ENCODE data around the gene KLK15.
"Not testable (repeated sequence)": the region's sequence is repeated elsewhere in the genome, so short reads cannot be mapped to it uniquely, and the experiment has no call there.

Gene KLK15

DNA sequence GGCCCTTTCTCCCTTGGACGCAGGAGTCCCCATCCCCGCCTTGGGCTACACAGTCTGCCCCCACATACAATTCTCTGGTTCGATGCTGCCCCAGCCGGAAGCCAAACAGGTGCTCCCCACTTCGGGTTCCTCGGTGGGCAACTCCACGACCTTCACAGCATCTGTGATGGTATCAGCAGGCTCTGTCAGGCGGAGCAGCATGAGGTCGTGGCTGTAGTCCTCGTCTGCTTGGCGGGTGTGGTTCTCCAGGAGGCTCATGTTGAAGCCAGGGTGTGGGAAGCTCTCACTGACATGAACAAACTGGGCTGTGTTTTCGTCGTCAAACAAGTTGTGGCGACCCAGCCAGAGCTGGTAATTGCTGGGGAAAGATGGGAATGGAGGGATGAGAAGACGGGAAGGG lies 13.3 kb downstream of the KLK15 start:
- DNase-seq, result no peak

DNA sequence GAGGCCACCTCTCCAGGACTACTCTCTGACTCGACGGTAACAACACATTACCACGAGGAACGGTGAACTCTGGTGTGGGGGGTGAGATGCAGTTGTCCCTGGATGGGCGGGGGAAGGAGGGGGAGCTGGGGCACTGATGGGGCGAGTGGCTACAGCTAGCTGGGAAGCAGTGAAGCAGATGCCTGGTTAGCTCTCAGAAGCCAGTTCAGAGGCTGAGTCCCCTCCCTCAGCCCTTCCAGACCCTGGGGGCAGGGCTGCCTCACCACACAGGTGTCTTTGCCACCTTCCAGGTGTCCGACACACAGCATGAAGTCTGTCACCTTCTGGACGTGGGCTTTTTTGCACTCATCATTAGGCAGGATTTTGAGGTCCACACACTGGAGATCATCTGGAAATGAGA lies 13.7 kb downstream of the KLK15 start:
- no peak for DNase-seq

DNA sequence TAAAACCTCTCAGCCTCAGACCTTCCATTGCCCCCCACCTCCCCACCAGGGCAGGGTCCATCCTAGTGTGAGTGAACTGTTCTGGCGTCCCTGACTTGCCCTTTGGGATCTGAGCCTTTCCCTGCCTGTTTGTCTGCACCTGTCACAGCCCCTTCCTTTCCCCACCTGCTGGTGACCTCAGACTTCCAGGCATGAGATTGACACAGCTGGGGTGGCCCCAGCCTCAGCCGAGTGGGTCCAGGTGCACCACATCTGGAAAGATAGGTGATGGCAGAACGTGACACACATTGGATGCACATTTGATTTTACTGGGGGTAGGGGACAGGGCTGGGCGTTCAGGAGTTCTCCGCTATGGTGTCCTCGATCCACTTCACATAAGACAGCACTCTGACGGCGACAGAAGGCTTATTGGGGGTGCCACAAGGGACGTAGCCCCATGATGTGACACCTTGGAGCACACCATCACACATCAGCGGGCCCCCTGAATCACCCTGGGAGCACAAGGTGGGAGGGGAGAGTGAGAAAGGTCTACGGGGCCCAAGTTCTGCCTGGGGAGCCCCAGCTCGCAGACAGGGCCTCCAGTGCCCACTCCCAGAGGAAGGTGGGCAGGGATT lies 14.4 kb downstream of the KLK15 start:
- DNase-seq, result no peak

DNA sequence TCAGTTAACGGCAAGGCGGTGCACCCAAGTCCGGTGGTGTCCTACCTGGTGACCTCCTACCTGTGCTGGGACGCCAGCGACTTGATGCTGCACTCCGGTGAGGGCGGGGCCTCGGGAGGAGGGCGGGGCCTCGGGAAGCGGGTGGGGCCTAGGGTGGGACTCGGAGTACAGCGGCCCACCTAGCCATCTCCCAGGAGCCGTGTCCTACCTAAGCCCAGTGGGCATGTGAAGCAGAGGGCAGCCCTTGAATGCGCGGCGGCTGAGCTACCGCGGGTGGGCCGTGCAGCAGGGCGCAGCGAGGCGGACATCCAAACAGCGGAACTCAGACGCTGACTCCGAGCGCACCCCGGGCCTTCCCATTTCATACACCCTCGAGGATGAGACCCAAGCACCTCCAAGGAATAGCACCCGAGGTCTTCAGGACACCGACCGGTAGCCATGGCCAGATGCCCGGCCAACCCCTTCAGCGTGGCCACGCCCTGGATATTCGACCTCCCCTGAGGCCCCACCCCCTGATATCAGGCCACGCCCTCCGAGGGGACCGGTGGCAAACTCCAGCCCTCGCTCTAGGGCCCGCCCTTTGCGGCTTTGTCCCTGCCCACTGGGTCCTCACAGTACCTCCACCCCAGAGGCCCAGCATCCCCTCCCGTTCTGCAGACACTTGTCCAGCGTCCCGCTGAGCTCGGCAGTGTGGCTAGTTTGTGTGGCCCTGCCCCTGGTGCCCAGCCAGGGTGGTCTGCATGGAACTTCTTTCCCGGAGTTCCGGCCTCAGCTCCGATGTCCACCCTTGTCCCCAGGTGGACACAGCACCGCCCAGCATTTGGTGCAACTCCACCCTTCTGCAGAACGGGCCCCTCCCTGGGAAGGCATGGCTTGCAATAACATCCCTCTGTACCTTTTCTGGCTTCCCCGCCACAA lies 15.2 kb downstream of the KLK15 start:
- DNase-seq, result no peak

DNA sequence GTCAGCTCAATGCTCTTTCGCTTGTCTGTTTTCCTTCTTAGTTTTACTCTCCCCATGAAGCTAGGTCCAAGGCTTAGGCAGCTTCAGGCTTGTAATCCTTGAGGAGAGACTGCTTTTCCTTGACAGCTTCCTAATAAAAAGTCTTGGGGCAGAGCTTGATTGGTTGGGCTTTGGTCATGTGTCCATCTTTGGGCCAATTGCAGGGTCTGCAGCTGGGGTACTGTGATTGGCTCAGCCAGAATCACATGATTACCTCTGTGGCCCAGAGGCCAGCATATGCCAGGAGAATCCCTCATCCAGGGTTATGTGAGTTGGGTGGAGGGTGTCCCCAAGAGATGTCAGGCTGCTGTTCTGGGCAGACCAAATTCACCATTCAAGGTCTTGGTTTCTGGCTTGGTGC lies 17.9 kb downstream of the KLK15 start:
- no peak for DNase-seq

DNA sequence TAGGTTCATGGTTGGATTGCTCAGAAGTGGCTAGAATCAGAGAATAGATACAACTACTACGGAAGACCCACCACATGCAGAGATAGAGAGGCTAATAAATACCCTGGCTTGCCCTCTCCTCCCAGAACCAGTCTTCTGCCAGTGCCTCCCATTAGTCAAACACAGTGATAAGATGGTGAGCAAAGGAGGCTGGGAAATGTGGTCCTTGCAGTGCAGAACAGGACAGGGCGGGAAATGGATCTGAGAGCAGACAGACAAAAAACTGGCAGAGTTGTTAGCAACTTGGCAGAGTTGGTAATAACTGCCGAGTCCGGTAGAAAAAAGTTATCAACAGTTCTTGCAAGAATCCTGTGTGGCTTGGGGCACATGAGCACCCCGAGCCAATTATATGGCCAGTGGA lies 18.5 kb downstream of the KLK15 start:
- DNase-seq, result no peak

DNA sequence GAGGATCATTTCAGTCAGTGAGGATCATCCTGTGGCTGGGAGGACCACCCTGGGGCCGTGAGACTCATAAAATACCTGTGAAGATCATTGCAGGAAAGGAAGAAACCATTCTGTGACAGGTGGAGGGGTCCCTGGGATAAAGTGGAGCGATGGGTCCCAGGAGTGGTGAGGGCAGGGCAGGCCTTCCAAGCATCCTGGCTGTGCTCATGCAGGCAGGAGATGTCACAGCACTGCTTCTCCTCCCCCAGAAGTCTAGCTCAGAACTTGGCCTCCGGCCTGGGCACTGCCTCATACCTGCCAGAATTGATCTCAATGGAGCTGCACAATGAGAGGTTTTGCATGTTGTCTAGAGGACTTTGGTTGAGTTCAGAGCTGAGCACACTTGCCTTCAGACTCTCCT lies 20.9 kb downstream of the KLK15 start:
- no peak for DNase-seq

DNA sequence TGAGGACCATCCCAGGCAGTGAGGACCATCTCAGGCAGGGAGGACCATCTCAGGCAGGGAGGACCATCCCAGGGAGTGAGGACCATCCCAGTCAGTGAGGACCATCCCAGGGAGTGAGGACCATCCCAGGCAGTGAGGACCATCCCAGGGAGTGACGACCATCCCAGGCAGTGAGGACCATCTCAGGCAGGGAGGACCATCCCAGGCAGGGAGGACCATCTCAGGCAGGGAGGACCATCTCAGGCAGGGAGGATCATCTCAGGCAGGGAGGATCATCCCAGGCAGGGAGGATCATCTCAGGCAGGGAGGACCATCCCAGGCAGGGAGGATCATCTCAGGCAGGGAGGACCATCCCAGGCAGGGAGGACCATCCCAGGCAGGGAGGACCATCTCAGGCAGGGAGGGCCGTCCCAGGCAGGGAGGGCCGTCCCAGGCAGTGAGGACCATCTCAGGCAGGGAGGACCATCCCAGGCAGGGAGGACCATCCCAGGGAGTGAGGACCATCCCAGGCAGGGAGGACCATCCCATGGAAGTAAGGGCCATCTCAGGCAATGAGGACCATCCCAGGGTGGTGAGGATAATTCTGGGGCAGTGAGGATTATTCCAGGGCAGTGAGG lies 21.6 kb downstream of the KLK15 start:
- DNase-seq, result not testable (repeated sequence)

DNA sequence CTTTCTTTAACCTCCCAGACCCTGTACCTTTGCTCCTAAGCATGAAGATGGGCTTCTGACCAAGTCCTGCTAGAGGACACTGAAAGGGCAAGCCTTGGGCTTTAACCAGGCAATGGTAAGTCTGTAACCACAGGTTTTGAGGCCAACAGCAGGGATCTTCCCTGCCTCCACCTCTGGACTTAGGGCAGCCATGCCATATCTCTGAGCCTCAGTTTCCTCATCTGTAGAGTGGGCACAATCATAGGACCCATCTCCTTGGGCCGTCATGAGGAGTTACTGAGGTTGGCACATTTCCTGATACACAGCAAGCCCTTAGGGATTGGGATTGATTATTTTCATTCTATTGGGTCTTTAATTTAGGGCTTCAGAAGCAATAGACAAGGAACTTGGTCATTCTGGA lies 24.5 kb downstream of the KLK15 start:
- DNase-seq, result no peak

DNA sequence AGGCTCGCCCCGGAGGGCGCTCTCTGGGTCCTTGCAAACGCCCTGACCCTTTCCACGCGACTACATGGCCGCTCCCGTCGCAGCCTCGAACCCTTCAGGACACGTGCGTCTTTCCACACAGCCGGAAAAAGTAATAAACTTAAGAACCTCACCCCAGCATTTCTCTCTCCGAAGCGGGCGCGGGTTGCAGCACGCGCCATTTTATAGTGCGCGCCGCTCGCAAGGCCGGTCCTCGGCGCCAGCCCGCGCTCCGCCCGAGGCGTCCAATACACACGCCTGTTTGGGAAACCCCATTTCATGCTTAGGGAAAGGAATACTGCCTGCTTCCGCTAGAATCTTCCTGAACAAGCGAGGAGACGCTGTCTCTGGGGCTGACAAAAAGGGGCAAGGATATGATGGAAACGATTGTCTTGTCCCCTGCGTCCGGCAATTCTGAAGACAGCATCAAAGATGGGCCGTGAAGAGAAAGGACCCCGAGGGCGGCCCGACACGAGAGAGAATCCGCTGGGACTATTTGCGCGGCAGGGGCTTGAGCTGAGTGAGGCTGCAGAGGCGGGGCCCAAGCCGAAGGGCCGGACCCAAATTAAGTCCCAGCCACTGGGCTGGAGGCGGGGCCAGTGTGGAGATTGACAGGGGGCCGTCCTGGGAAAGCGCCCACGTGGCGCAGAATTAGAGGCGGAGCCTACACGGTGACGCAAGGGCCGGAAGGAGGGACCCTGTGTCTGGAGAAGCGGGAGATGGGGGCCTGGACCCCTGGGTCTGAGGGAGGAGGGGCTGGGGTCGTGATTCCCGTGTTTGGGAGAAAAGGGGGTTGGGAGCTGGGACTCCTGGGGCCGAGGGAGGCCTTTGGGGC lies 28.7 kb downstream of the KLK15 start:
- peak; percentile 96 to 97 for DNase-seq

DNA sequence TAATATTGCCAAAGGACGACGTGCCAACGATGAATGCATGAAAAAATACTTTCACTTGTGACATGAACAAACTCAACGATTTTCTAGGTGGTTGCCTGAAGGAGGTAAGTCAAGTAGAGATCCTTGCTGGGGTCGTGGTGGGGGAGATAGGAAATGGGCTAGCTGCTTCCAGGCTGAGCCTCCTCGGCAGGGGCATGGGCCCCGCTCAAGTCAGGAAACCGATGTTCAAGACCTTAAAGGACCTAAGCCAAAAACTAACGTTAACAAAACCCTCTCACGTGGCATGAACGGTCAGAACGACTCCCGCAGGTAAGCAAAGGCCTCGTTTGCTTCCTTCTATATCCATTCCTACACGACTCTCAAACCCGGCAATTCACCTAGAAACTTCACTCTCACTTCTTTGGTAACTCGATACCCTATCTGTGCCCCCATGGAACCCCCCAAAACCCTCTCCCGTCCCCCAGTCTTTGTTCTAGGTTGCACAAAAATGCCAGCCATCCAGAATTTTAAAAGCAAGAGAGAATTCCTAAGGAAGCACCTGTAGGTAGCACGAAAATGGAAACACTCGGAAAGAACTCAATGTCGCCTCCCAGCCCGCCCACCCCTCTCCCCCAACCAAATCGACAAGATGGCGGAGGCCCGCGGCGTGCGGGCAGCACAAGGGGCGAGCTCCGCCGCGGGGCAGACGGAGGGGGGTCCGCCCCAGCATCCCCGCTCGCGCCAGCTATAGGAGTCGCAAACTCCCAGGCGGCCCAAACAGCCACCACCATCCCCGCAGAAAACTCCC lies 29.5 kb downstream of the KLK15 start:
- peak in 1 of 2 experiments; percentile 20 for DNase-seq

DNA sequence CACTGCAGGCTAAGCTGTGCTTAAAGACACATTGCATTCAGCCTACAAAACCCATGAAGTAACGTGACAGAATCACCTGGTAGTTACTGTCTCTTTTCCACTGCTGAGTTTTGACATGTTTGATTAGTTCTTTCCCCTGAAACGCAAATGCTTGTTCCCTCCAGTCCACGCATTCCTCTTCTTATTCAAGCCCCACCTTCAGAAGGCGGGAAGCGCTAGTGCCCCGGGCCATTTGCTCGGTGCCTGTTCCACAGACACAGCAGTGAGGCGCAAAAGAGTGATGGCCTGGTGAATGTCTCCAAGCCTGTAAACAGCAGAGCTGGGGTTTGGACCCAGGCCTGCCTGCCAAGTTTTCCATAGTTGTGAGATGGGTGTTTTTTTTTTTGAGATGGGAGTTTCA lies 32.3 kb downstream of the KLK15 start:
- no peak for DNase-seq

DNA sequence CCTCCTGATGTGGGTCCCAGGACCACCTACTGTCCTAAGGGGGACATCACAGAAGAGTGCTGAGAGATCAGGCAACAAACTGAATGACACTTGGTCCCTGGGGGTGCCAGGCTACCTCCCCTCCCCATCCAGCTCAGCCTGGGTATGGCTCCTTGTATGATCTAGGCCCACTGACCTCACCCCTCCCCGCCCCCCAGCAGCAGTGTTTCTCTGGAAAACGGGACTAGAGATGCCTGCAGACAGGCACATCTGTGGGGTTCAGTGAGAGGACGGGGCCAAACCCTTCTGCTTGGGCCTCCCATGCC lies 33.9 kb downstream of the KLK15 start:
- no peak for DNase-seq

DNA sequence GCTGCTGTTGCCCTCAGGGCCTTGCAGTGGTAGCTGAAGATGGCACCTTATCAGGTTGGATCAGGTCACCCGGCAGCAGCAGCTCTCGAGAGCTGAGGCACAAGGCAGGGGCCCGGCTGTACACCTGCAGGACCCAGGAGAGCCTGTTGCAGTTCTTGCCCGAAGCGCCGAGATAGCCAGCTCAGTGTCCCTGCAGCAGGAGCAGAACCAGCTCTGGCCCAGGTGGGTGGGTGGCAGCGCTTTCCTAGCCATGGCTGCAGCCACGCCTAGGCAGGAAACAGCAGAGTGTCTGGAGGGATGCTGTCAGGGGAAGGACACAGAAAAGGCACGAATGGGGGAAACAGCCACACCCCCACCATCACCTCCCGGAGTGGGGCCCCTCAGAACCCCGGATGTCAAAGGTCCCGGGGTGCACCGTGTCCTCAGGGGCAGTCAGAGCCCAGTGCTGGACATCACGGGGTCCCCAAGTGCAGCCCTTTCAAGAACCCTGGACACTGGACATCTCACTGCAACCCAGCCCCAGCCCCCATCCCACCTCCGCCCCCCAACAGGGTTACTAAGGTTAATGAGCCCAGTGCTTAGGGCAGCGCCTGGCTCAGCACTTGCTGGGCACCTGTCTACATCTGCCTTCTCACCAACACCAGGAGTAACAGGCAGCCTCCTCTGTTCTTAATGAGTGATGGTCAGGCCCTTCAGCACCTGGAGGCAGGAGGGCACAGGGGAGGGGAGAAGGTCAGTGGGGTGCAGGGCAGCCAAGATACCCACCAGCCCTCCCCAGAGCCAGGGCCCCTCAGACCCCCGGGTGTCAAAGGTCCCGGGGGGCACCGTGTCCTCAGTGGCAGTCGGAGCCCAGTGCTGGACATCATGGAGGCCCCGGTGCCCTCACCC lies 34.5 kb downstream of the KLK15 start:
- no peak for DNase-seq

DNA sequence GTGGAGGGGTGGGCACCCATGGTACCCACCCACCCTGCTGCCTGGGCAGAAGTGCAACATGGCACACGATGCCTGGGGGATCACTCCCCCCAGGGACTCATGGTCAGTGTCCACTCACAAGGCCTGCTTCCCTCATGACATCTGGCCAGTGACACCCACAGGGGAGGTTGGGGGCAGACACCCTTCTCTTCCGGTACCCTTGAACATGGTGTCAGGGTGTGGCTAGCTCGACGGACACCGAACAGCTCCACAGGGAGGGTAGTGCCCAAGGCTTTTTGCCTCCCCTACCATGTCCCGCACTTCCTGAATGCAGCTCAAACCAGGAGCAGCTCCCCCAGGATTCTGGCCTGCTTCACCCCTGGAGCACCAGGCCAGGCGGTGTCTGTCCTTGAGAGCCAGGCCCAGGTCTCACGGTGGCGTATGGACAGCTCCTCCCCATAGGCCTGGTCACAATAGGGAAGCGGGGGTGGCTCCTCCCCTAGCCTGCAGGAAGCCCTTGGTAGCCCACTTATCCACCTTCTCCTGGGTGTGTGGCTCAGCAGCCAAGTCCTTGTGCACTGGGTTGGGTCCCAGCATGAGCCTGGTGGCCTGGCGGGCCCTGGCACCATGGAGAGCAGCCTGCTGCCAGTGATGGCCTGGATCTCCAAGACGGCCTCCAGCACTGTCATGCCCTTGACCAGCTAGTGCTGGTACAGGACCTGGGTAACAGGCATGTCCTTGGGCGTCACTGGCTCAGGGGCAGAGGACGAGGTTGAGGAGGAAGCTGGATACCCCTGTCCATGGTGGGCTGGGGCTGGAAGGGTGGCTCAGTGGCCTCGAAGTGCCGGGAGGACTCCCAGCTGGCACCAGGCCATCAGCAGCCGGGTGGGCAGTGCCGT lies 35.4 kb downstream of the KLK15 start:
- DNase-seq, result peak in 1 of 2 experiments; percentile 18

DNA sequence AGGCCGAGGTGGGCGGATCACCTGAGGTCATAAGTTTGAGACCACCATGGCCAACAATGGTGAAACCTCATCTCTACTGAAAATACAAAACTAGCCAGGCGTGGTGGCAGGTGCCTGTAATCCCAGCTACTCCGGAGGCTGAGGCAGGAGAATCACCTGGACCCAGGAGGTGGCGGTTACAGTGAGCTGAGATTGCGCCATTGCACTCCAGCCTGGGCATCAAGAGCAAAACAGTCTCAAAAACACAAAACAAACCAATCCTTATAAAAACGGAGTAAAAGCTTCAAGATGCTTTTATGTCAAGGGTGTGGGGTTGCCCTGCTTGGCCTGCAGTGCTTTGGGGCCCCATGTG lies 36.0 kb downstream of the KLK15 start:
- no peak for DNase-seq

DNA sequence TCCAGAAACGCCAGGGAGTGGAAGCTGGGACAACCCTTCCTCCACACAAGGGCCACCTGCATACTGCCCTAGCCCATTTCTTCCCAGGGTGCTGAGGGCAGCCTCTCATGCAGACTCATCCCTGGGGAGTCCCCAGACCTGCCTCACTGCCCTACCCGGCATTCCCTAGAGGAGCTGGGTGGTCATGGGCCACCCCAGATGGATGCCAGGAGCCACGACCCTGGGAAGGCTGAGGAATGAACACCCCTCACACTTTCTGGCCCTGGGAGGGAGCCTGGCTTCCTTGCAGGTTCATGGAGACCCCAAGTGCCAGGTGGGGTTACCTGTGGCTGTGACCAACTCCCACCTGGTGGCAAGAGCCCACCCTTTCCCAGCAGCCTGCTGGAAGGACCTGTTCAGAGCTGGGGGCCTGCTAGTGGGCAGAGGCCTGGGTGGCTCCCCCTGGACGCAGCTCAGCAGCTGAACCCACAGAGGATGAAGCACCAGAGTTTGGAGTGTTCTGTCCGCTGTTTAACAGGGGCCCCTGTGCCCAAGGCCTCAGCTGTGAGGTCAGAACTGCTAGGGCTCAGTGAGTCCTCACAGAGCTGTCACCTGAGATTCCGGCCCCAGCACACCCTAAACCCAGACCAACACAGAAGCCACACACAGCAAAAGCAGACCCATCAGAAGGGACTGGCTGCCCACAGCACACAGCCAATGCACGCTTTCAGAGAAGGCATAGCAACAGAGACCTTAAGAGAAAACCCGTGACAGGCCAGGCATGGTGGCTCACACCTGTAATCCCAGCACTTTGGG lies 36.5 kb downstream of the KLK15 start:
- DNase-seq, result no peak

DNA sequence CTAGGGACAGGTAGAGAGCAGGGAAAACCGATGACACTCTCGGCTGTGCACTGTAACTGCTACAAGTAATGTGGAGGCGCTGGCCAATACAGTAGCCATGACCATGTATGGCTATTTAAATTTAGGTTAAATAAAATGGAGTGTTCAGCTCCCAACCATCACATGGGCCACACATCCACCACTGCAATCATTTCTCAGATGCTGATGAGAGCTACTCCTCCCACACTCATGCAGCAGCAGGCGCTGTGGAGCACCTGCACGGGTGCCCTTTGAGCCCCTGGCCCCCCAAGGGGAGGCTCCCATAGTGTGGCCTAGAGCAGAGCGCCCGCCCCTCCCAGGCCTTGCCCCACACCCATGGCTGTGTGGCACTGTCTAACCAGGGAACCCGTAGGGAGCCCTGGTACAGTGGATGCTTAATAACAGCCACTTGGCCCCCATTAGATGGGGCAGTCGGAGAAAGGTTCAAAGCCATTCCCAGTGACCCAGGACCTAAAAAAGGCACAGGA lies 37.2 kb downstream of the KLK15 start:
- no peak for DNase-seq

DNA sequence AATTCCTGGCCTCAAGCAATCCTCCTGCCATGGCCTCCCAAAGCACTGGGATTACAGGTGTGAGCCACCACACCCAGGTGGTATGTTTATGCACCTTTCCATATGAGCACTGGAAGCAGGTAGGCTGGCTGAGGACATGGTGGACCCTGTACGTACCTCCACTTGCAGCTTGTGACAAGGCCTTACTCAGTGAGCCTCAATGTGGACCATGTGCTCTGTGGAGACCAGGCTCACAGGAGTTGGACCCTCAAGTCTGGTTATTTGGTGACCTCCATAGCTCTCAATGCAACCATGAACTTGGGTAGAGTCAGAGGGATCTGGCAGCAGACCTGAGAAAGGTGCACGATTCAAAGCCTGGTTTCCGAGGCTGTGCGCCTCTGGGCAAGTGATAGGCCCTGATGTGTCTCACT lies 37.7 kb downstream of the KLK15 start:
- DNase-seq, result no peak

Measured in Kasumi-1 (cell line).